MM.1S (cell line): ENCODE results near the gene MGAT4B.

Experiments
- DNase-seq: peaks from one replicate; pipeline ENCODE4 v3.0.0-alpha.2; 2015
- H2AFZ ChIP-seq: fragments of 300-600 bp; sonication (generic); 2 replicates; pipeline ENCODE4 v1.6.0; 2016; ENCODE audit warnings: antibody characterized with exemption, low read length
- H3F3A ChIP-seq: fragments of 300-600 bp; sonication (generic); 2 replicates; pipeline ENCODE4 v1.6.1; 2016; ENCODE audit warnings: mild to moderate bottlenecking, antibody characterized with exemption, low read length, moderate library complexity, mixed read lengths; ENCODE audit not compliant: insufficient read depth
- H3K27ac ChIP-seq: fragments of 300-600 bp; sonication (generic); 2 replicates; pipeline ENCODE4 v1.5.1; 2016; ENCODE audit warnings: mild to moderate bottlenecking, low read length
- H3K27me3 ChIP-seq: fragments of 300-600 bp; sonication (generic); replicated peaks from 2 replicates; pipeline ENCODE4 v1.6.0; 2016; ENCODE audit warnings: low read length; ENCODE audit not compliant: insufficient read depth
- H3K36me3 ChIP-seq: fragments of 300-600 bp; sonication (generic); replicated peaks from 2 replicates; pipeline ENCODE4 v1.6.1; 2016; ENCODE audit warnings: mild to moderate bottlenecking, low read length, mixed read lengths; ENCODE audit not compliant: insufficient read depth
- H3K4me1 ChIP-seq: fragments of 300-600 bp; sonication (generic); 2 replicates; pipeline ENCODE4 v1.6.1; 2016; ENCODE audit warnings: low read length, mixed read lengths
- H3K4me2 ChIP-seq: fragments of 300-600 bp; sonication (generic); 2 replicates; pipeline ENCODE4 v1.6.0; 2016; ENCODE audit warnings: low read depth, low read length
- H3K4me3 ChIP-seq: fragments of 300-600 bp; sonication (generic); 2 replicates; pipeline ENCODE4 v1.5.1; 2016; ENCODE audit warnings: low read length, mixed read lengths
- H3K79me2 ChIP-seq: fragments of 300-600 bp; sonication (generic); 2 replicates; pipeline ENCODE4 v1.6.1; 2016; ENCODE audit warnings: mixed run types, low read length, mixed read lengths
- H3K9ac ChIP-seq: fragments of 300-600 bp; sonication (generic); 2 replicates; pipeline ENCODE4 v1.6.1; 2016; ENCODE audit warnings: low read length, mixed read lengths
- H3K9me2 ChIP-seq: fragments of 300-600 bp; sonication (generic); replicated peaks from 2 replicates; pipeline ENCODE4 v1.6.1; 2016; ENCODE audit warnings: mild to moderate bottlenecking, low read length, mixed read lengths; ENCODE audit not compliant: insufficient read depth
- H3K9me3 ChIP-seq: fragments of 300-600 bp; sonication (generic); replicated peaks from 2 replicates; pipeline ENCODE4 v1.6.1; 2016; ENCODE audit warnings: mild to moderate bottlenecking, low read length, mixed read lengths; ENCODE audit not compliant: insufficient read depth
- H4K20me1 ChIP-seq: fragments of 300-600 bp; sonication (generic); 2 replicates; pipeline ENCODE4 v1.6.1; 2016; ENCODE audit warnings: mild to moderate bottlenecking, low read length, moderate library complexity, mixed read lengths; ENCODE audit not compliant: insufficient read depth
- CTCF ChIP-seq: fragments of 300-600 bp; sonication (generic); IDR thresholded peaks from 2 replicates; pipeline ENCODE4 v1.5.1; 2016; ENCODE audit warnings: antibody characterized with exemption, low read length, mixed read lengths
- EZH2 ChIP-seq: fragments of 300-600 bp; sonication (generic); optimal IDR thresholded peaks from 2 replicates; pipeline ENCODE3; 2017; ENCODE audit warnings: low read depth, mild to moderate bottlenecking, antibody characterized with exemption, low read length, mixed read lengths
- EZH2phosphoT487 ChIP-seq: fragments of 300-600 bp; sonication (generic); IDR thresholded peaks from 2 replicates; pipeline ENCODE4 v1.6.1; 2018; ENCODE audit warnings: antibody characterized with exemption, low read length

Gene MGAT4B

DNA sequence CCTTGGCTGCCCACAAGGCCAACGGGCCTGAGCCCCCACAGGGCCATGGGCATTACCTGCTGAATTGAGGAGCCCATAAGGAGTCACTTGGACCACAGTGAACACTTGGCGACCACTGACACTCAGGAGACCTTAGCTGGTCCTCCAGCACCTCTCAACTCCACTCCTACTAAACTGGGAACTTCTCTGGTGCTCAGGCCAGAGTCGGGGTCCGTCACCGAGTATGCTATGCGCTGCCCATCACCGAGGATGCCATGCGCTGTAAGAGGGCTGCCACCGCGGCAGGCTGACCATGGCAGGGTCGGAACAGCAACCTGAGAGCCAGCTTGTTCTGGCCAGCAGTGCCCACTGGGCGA lies 13.4 kb upstream of the MGAT4B start:
- Histone ChIP-seq H3K36me3 (peaks cover 9% of the 10 kb centered on the region; the same call in 1 of the 2 replicates), H3K79me2 (peaks cover 59% of the 10 kb centered on the region), H2AFZ (peak overlapping the region; percentile 60; the same call in 1 of the 2 replicates), H3K27ac (peak overlapping the region; percentile 98), H3F3A (peaks cover 29% of the 10 kb centered on the region), H3K4me3 (peak overlapping the region; percentile 96), H3K9me3 (no peaks in the 10 kb centered on the region), H3K9ac (peak overlapping the region; percentile 100), H3K27me3 (no peaks in the 10 kb centered on the region), H3K4me1 (peaks cover 31% of the 10 kb centered on the region), H3K4me2 (peak overlapping the region; percentile 96), H4K20me1 (peaks cover 25% of the 10 kb centered on the region), H3K9me2 (no peaks in the 10 kb centered on the region)
- DNase-seq, result no peak
- TF ChIP-seq CTCF, result no peak
- no peak for TF ChIP-seq EZH2
- no peak for TF ChIP-seq EZH2phosphoT487

DNA sequence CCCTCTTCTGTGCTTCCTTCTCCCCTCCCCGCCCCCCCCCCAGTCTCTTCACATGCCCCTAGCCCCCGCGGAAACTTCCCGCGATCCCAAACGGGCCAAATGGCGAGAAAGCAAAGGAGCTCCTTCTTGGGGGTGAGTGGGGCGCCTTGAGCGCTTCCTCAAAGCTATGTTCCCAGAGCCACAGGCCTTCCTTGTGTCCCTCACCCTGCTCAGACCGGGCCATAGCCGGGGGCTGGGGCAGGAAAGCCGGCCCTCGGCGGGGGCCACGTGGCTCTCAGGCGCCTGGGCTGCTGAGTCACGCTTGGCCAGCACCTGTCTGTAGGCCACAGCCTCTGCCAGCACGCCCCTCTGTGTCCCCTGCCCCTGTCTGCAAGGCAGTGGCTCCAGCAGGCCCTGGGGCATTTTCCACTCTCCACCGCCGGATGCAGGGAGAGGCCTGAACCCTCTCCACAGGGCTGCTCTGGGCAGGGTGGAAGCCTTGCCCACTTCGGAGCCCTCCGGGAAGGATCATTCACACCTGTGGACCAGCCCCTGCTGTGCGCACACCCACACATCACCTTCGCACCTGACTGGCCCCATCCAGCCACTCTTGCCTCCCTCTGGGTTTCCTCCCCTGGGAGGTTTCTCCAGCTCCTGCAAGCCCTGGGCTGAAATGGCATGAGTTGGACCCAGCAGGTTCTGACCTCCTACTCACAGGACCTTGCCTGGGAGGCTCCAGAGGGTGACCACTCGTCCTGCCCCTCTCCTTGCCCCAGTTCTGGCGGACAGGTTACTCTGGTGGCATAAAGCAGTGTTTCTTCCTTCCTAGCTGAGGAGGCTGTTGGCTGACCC lies 12.8 kb upstream of the MGAT4B start:
- Histone ChIP-seq H3K4me3 (no peak overlapping the region), H3K9me2 (no peaks in the 10 kb centered on the region), H3K27ac (peak overlapping the region; percentile 98), H3K9ac (peak overlapping the region; percentile 49), H4K20me1 (peaks cover 20% of the 10 kb centered on the region), H2AFZ (0 out of 2 replicates have a peak overlapping the region, but pooled peaks have one; percentile 9), H3F3A (peaks cover 29% of the 10 kb centered on the region), H3K79me2 (peaks cover 53% of the 10 kb centered on the region), H3K4me1 (peaks cover 31% of the 10 kb centered on the region), H3K9me3 (no peaks in the 10 kb centered on the region), H3K4me2 (peak overlapping the region; percentile 96), H3K36me3 (peaks cover 9% of the 10 kb centered on the region; the same call in 1 of the 2 replicates), H3K27me3 (no peaks in the 10 kb centered on the region)
- no peak for TF ChIP-seq EZH2phosphoT487
- TF ChIP-seq EZH2, result no peak
- TF ChIP-seq CTCF, result no peak
- DNase-seq, result peak; percentile 39

GRCh38 chr5:179818746-179819295 lies 12.2 kb upstream of the MGAT4B start:
- H3K4me3 ChIP-seq, result peak overlapping the region; percentile 77
- peak overlapping the region; percentile 89 for H3K9ac ChIP-seq
- peaks cover 29% of the 10 kb centered on the region for H3F3A ChIP-seq
- peaks cover 14% of the 10 kb centered on the region for H4K20me1 ChIP-seq
- peaks cover 31% of the 10 kb centered on the region for H3K4me1 ChIP-seq
- H3K79me2 ChIP-seq, result peaks cover 46% of the 10 kb centered on the region
- peaks cover 3% of the 10 kb centered on the region; the same call in 1 of the 2 replicates for H3K36me3 ChIP-seq
- H3K27me3 ChIP-seq, result no peaks in the 10 kb centered on the region
- H3K27ac ChIP-seq, result peak overlapping the region; percentile 98
- peak; percentile 97 for DNase-seq
- H3K9me2 ChIP-seq, result no peaks in the 10 kb centered on the region
- peak overlapping the region; percentile 68 for H2AFZ ChIP-seq
- no peaks in the 10 kb centered on the region for H3K9me3 ChIP-seq
- TF ChIP-seq EZH2phosphoT487, result no peak
- no peak for TF ChIP-seq EZH2
- TF ChIP-seq CTCF, result no peak
- peak overlapping the region; percentile 96 for H3K4me2 ChIP-seq
